ENCODE results near the gene PLIN5. TPM values are rescaled to one million over a fixed set of nuclear protein-coding genes. Genes with fewer than 3 reads are reported as not detected.

The PLIN5 gene
- total RNA-seq, 1 donor from 2014 or later = 0.27 TPM

DNA sequence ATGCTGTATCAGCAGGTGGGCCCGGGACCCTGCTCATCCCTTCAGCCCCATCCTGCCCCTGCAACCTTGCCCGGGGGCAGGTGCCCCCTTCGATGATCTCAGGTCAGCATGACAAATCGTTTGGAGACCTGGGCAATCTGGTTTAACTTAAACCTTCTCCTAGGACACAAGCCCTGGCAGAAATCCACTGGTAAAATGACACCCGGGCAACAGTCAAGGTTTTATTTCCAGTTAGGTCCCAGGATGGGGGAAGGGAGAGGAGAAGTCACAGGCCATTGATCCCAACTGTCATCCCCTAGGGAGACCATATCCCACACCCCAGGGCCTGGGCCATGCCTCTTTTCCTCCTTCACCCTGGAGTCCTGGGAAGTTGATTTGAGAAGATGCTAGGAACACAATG is 1.8 kb upstream of the PLIN5 start:
- no peak overlapping the region for H3K4me3 Mint-ChIP-seq
- peaks cover 4% of the 10 kb centered on the region for H3K4me1 Mint-ChIP-seq
- no peaks in the 10 kb centered on the region for H3K9me3 Mint-ChIP-seq
- no peaks in the 10 kb centered on the region for H3K36me3 Mint-ChIP-seq
- DNase-seq (ENCODE audit: low spot score in 2 of 2, unreplicated experiment in 2 of 2) = no peak
- H3K27ac Mint-ChIP-seq = no peak overlapping the region
- peaks cover 13% of the 10 kb centered on the region for H3K27me3 Mint-ChIP-seq (ENCODE audit: low read depth)
- TF ChIP-seq, protein P1, sequence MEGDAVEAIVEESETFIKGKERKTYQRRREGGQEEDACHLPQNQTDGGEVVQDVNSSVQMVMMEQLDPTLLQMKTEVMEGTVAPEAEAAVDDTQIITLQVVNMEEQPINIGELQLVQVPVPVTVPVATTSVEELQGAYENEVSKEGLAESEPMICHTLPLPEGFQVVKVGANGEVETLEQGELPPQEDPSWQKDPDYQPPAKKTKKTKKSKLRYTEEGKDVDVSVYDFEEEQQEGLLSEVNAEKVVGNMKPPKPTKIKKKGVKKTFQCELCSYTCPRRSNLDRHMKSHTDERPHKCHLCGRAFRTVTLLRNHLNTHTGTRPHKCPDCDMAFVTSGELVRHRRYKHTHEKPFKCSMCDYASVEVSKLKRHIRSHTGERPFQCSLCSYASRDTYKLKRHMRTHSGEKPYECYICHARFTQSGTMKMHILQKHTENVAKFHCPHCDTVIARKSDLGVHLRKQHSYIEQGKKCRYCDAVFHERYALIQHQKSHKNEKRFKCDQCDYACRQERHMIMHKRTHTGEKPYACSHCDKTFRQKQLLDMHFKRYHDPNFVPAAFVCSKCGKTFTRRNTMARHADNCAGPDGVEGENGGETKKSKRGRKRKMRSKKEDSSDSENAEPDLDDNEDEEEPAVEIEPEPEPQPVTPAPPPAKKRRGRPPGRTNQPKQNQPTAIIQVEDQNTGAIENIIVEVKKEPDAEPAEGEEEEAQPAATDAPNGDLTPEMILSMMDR (IDR thresholded peaks at IDR 0.05; ENCODE audit: unreplicated experiment) = no peak

GRCh38 chr19:4533835-4534424 is 1.1 kb downstream of the PLIN5 start:
- Mint-ChIP-seq H3K4me3 (no peak overlapping the region), H3K27me3 (ENCODE audit: low read depth) (peaks cover 14% of the 10 kb centered on the region), H3K9me3 (no peaks in the 10 kb centered on the region), H3K4me1 (peaks cover 4% of the 10 kb centered on the region), H3K36me3 (no peaks in the 10 kb centered on the region), H3K27ac (no peak overlapping the region)
- TF ChIP-seq, protein P1 (IDR thresholded peaks at IDR 0.05; ENCODE audit: unreplicated experiment) = no peak
- DNase-seq (ENCODE audit: low spot score in 2 of 2, unreplicated experiment in 2 of 2) = no peak

GRCh38 chr19:4533334-4533733 is 1.7 kb downstream of the PLIN5 start:
- Mint-ChIP-seq H3K4me3 (no peak overlapping the region), H3K36me3 (no peaks in the 10 kb centered on the region), H3K9me3 (no peaks in the 10 kb centered on the region), H3K4me1 (peaks cover 4% of the 10 kb centered on the region), H3K27ac (no peak overlapping the region), H3K27me3 (ENCODE audit: low read depth) (peaks cover 14% of the 10 kb centered on the region)
- no peak for DNase-seq (ENCODE audit: low spot score in 2 of 2, unreplicated experiment in 2 of 2)
- TF ChIP-seq, protein P1 (IDR thresholded peaks at IDR 0.05; ENCODE audit: unreplicated experiment) = no peak

- no peaks in the 10 kb centered on the region for H3K36me3 Mint-ChIP-seq
- no peak overlapping the region for H3K27ac Mint-ChIP-seq
- H3K27me3 Mint-ChIP-seq (ENCODE audit: low read depth) = peaks cover 14% of the 10 kb centered on the region
- DNase-seq (ENCODE audit: low spot score in 2 of 2, unreplicated experiment in 2 of 2) = no peak
- no peak overlapping the region for H3K4me3 Mint-ChIP-seq
- H3K4me1 Mint-ChIP-seq = peaks cover 4% of the 10 kb centered on the region
- no peaks in the 10 kb centered on the region for H3K9me3 Mint-ChIP-seq
- TF ChIP-seq, protein P1 (IDR thresholded peaks at IDR 0.05; ENCODE audit: unreplicated experiment) = no peak
Measured at GRCh38 chr19:4531562-4532165, 3.4 kb downstream of the PLIN5 start.

- no peak for DNase-seq (ENCODE audit: low spot score in 2 of 2, unreplicated experiment in 2 of 2)
- no peak overlapping the region for H3K4me3 Mint-ChIP-seq
- H3K4me1 Mint-ChIP-seq = no peaks in the 10 kb centered on the region
- TF ChIP-seq, protein P1 (IDR thresholded peaks at IDR 0.05; ENCODE audit: unreplicated experiment) = no peak
- no peaks in the 10 kb centered on the region for H3K36me3 Mint-ChIP-seq
- no peak overlapping the region for H3K27ac Mint-ChIP-seq
- peaks cover 10% of the 10 kb centered on the region for H3K27me3 Mint-ChIP-seq (ENCODE audit: low read depth)
- H3K9me3 Mint-ChIP-seq = no peaks in the 10 kb centered on the region
Measured at GRCh38 chr19:4529924-4530522, 5.0 kb downstream of the PLIN5 start.
